Measurements from ENCODE around the gene RBP5. TPM values are rescaled to one million over a fixed set of nuclear protein-coding genes. Genes with fewer than 3 reads are reported as not detected.

RBP5 gene
- polyA plus RNA-seq, 1 experiment: 0.25 TPM

- no peak overlapping the region for H3K27ac ChIP-seq (ENCODE audit: low read depth, low read length)
- no peaks in the 10 kb centered on the region for H3K27me3 ChIP-seq (ENCODE audit: control insufficient read depth, insufficient read depth, low read length)
- no peak for TF ChIP-seq CTCF (IDR thresholded peaks at IDR 0.05; ENCODE audit: low read depth, low read length)
- no peaks in the 10 kb centered on the region for H3K9me3 ChIP-seq (ENCODE audit: control insufficient read depth, insufficient read depth, low read length)
- CTCF ChIA-PET: interaction anchor here (1.3 to 3.6 kb wide), 4 partner anchors 9 to 41 kb away, joined by 3 to 33 read pairs (median 8); no protein-coding TSS in a partner anchor
- DNase-seq (ENCODE audit: low read depth, low spot score): no peak
- POLR2A ChIA-PET: interaction anchor here (0.5 kb wide), 1 partner anchor 781 kb away, joined by 3 read pairs; no protein-coding TSS in a partner anchor
- no peak overlapping the region for H3K4me3 ChIP-seq (ENCODE audit: low read depth, low read length)
These were observed 26.3 kb upstream of the RBP5 start for GRCh38 chr12:7154901-7155470.

- ChIA-PET CTCF (interaction anchor here (1.4 to 3.6 kb wide), 3 partner anchors 9 to 40 kb away, joined by 3 to 33 read pairs (median 11); no protein-coding TSS in a partner anchor), POLR2A (no interaction called here)
- Histone ChIP-seq H3K9me3 (ENCODE audit: control insufficient read depth, insufficient read depth, low read length) (no peaks in the 10 kb centered on the region), H3K27ac (ENCODE audit: low read depth, low read length) (no peak overlapping the region), H3K27me3 (ENCODE audit: control insufficient read depth, insufficient read depth, low read length) (no peaks in the 10 kb centered on the region), H3K4me3 (ENCODE audit: low read depth, low read length) (no peak overlapping the region)
- no peak for TF ChIP-seq CTCF (IDR thresholded peaks at IDR 0.05; ENCODE audit: low read depth, low read length)
- no peak for DNase-seq (ENCODE audit: low read depth, low spot score)
These were observed 25.4 kb upstream of the RBP5 start for GRCh38 chr12:7154042-7154441.

GRCh38 chr12:7152818-7153217 lies 24.1 kb upstream of the RBP5 start:
- CTCF ChIA-PET: interaction anchor here (3.6 kb wide), 1 partner anchor 8 kb away, joined by 33 read pairs; no protein-coding TSS in a partner anchor

GRCh38 chr12:7151532-7151931 lies 22.8 kb upstream of the RBP5 start:
- ChIA-PET POLR2A (no interaction called here), CTCF (no interaction called here)
- no peaks in the 10 kb centered on the region for H3K27me3 ChIP-seq (ENCODE audit: control insufficient read depth, insufficient read depth, low read length)
- H3K4me3 ChIP-seq (ENCODE audit: low read depth, low read length): no peak overlapping the region
- no peaks in the 10 kb centered on the region for H3K9me3 ChIP-seq (ENCODE audit: control insufficient read depth, insufficient read depth, low read length)
- no peak overlapping the region for H3K27ac ChIP-seq (ENCODE audit: low read depth, low read length)
- no peak for TF ChIP-seq CTCF (IDR thresholded peaks at IDR 0.05; ENCODE audit: low read depth, low read length)
- DNase-seq (ENCODE audit: low read depth, low spot score): no peak

More at GRCh38 chr12:7152818-7153217, 24.1 kb upstream of the RBP5 start:
- DNase-seq (ENCODE audit: low read depth, low spot score): no peak
- H3K27ac ChIP-seq (ENCODE audit: low read depth, low read length): no peak overlapping the region
- TF ChIP-seq CTCF (IDR thresholded peaks at IDR 0.05; ENCODE audit: low read depth, low read length): no peak
- H3K9me3 ChIP-seq (ENCODE audit: control insufficient read depth, insufficient read depth, low read length): no peaks in the 10 kb centered on the region
- POLR2A ChIA-PET: no interaction called here
- H3K27me3 ChIP-seq (ENCODE audit: control insufficient read depth, insufficient read depth, low read length): no peaks in the 10 kb centered on the region
- H3K4me3 ChIP-seq (ENCODE audit: low read depth, low read length): no peak overlapping the region

- Histone ChIP-seq H3K9me3 (ENCODE audit: control insufficient read depth, insufficient read depth, low read length) (no peaks in the 10 kb centered on the region), H3K4me3 (ENCODE audit: low read depth, low read length) (no peak overlapping the region), H3K27me3 (ENCODE audit: control insufficient read depth, insufficient read depth, low read length) (no peaks in the 10 kb centered on the region), H3K27ac (ENCODE audit: low read depth, low read length) (no peak overlapping the region)
- no peak for TF ChIP-seq CTCF (IDR thresholded peaks at IDR 0.05; ENCODE audit: low read depth, low read length)
- ChIA-PET CTCF (interaction anchor here (0.6 kb wide), 2 partner anchors 38 to 786 kb away, joined by 3 to 5 read pairs; no protein-coding TSS in a partner anchor), POLR2A (no interaction called here)
- DNase-seq (ENCODE audit: low read depth, low spot score): no peak
These were observed 22.2 kb upstream of the RBP5 start for GRCh38 chr12:7150841-7151240.

All from AG04450 (cell line).